ENCODE results near the gene TNFRSF17.

The TNFRSF17 gene

GRCh38 chr16:12002447-12003006 is 37.5 kb downstream of the TNFRSF17 start:
- peak overlapping the region; percentile 3 for H3K9ac ChIP-seq (ENCODE audit: low read length)
- DNase-seq = peak; percentile 96
- peak overlapping the region; percentile 7 for H4K8ac ChIP-seq (ENCODE audit: low read length)
- H3K79me1 ChIP-seq (replicated peaks; ENCODE audit: low read length, poor library complexity, severe bottlenecking) = peaks cover 15% of the 10 kb centered on the region
- no peak overlapping the region for H3K23ac ChIP-seq (ENCODE audit: low read length in 2 of 2)
- H3K4me2 ChIP-seq (ENCODE audit: low read length, poor library complexity, severe bottlenecking) = no peak overlapping the region
- no peaks in the 10 kb centered on the region for H3K27me3 ChIP-seq (ENCODE audit: control insufficient read depth in 1 of 2, insufficient read depth in 1 of 2, low read length in 2 of 2)
- H3K14ac ChIP-seq (ENCODE audit: low read length in 2 of 2) = no peak overlapping the region
- no peak overlapping the region for H3K4ac ChIP-seq (ENCODE audit: low read depth in 1 of 2, low read length in 2 of 2)
- H3K4me3 ChIP-seq (ENCODE audit: insufficient read depth in 1 of 2, low read depth in 1 of 2, low read length in 2 of 2) = no peak overlapping the region
- peaks cover 20 to 59% of the 10 kb centered on the region in 2 experiments for H3K36me3 ChIP-seq (ENCODE audit: control insufficient read depth in 1 of 2, insufficient read depth in 2 of 2, low read depth in 1 of 2, low read length in 2 of 2)
- no peak overlapping the region for H2AK5ac ChIP-seq (ENCODE audit: low read length, severe bottlenecking)
- H3K27ac ChIP-seq (ENCODE audit: low read length, poor library complexity, severe bottlenecking) = no peak overlapping the region
- no peaks in the 10 kb centered on the region for H3K4me1 ChIP-seq (ENCODE audit: control insufficient read depth, insufficient read depth, low read depth, low read length)
- H3K18ac ChIP-seq (ENCODE audit: low read depth in 1 of 2, low read length in 2 of 2) = no peak overlapping the region
- H2BK15ac ChIP-seq (ENCODE audit: low read depth, poor library complexity, severe bottlenecking) = no peak overlapping the region
- WGBS = 23% methylated on average over 11 of the region's 11 CpGs
- H2BK12ac ChIP-seq (ENCODE audit: low read length in 2 of 2) = no peak overlapping the region
- H2BK5ac ChIP-seq (ENCODE audit: low read depth, low read length, poor library complexity, severe bottlenecking) = no peak overlapping the region
- no peaks in the 10 kb centered on the region for H3K9me3 ChIP-seq (ENCODE audit: control insufficient read depth, low read length)
- H2BK120ac ChIP-seq (ENCODE audit: low read depth, low read length) = peak overlapping the region; percentile 66
- no peak overlapping the region for H2AFZ ChIP-seq (ENCODE audit: low read depth, low read length)
- no peak overlapping the region for H4K91ac ChIP-seq (ENCODE audit: low read length)

- H2BK120ac ChIP-seq (ENCODE audit: low read depth, low read length) = no peak overlapping the region
- no peaks in the 10 kb centered on the region for H3K4me1 ChIP-seq (ENCODE audit: control insufficient read depth, insufficient read depth, low read depth, low read length)
- no peak overlapping the region for H3K4ac ChIP-seq (ENCODE audit: low read depth in 1 of 2, low read length in 2 of 2)
- no peak overlapping the region for H4K91ac ChIP-seq (ENCODE audit: low read length)
- no peak overlapping the region for H3K9ac ChIP-seq (ENCODE audit: low read length)
- no peak overlapping the region for H2BK5ac ChIP-seq (ENCODE audit: low read depth, low read length, poor library complexity, severe bottlenecking)
- H2BK12ac ChIP-seq (ENCODE audit: low read length in 2 of 2) = no peak overlapping the region
- no peak overlapping the region for H2AFZ ChIP-seq (ENCODE audit: low read depth, low read length)
- no peak overlapping the region for H3K14ac ChIP-seq (ENCODE audit: low read length in 2 of 2)
- no peaks in the 10 kb centered on the region for H3K27me3 ChIP-seq (ENCODE audit: control insufficient read depth in 1 of 2, insufficient read depth in 1 of 2, low read length in 2 of 2)
- no peaks in the 10 kb centered on the region for H3K79me1 ChIP-seq (replicated peaks; ENCODE audit: low read length, poor library complexity, severe bottlenecking)
- no peaks in the 10 kb centered on the region for H3K9me3 ChIP-seq (ENCODE audit: control insufficient read depth, low read length)
- WGBS = 100% methylated on average over 3 of the region's 3 CpGs
- no peak overlapping the region for H3K18ac ChIP-seq (ENCODE audit: low read depth in 1 of 2, low read length in 2 of 2)
- no peak for DNase-seq
- no peak overlapping the region for H3K4me3 ChIP-seq (ENCODE audit: insufficient read depth in 1 of 2, low read depth in 1 of 2, low read length in 2 of 2)
- H2BK15ac ChIP-seq (ENCODE audit: low read depth, poor library complexity, severe bottlenecking) = no peak overlapping the region
- H4K8ac ChIP-seq (ENCODE audit: low read length) = no peak overlapping the region
- H3K27ac ChIP-seq (ENCODE audit: low read length, poor library complexity, severe bottlenecking) = no peak overlapping the region
- H2AK5ac ChIP-seq (ENCODE audit: low read length, severe bottlenecking) = no peak overlapping the region
- H3K36me3 ChIP-seq (ENCODE audit: control insufficient read depth in 1 of 2, insufficient read depth in 2 of 2, low read depth in 1 of 2, low read length in 2 of 2) = peaks cover 21 to 54% of the 10 kb centered on the region in 2 experiments
- no peak overlapping the region for H3K4me2 ChIP-seq (ENCODE audit: low read length, poor library complexity, severe bottlenecking)
- no peak overlapping the region for H3K23ac ChIP-seq (ENCODE audit: low read length in 2 of 2)
Observed at GRCh38 chr16:12006637-12007036, 41.6 kb downstream of the TNFRSF17 start.

GRCh38 chr16:12009462-12009861 is 44.5 kb downstream of the TNFRSF17 start:
- Histone ChIP-seq H3K4ac (ENCODE audit: low read depth in 1 of 2, low read length in 2 of 2) (no peak overlapping the region), H3K4me1 (ENCODE audit: control insufficient read depth, insufficient read depth, low read depth, low read length) (no peaks in the 10 kb centered on the region), H2BK5ac (ENCODE audit: low read depth, low read length, poor library complexity, severe bottlenecking) (no peak overlapping the region), H3K27me3 (ENCODE audit: control insufficient read depth in 1 of 2, insufficient read depth in 1 of 2, low read length in 2 of 2) (no peaks in the 10 kb centered on the region), H3K18ac (ENCODE audit: low read depth in 1 of 2, low read length in 2 of 2) (no peak overlapping the region), H3K4me2 (ENCODE audit: low read length, poor library complexity, severe bottlenecking) (no peak overlapping the region), H3K9me3 (ENCODE audit: control insufficient read depth, low read length) (no peaks in the 10 kb centered on the region), H2BK15ac (ENCODE audit: low read depth, poor library complexity, severe bottlenecking) (no peak overlapping the region), H4K91ac (ENCODE audit: low read length) (no peak overlapping the region), H2AK5ac (ENCODE audit: low read length, severe bottlenecking) (no peak overlapping the region), H3K23ac (ENCODE audit: low read length in 2 of 2) (no peak overlapping the region), H2AFZ (ENCODE audit: low read depth, low read length) (no peak overlapping the region), H3K4me3 (ENCODE audit: insufficient read depth in 1 of 2, low read depth in 1 of 2, low read length in 2 of 2) (no peak overlapping the region), H2BK120ac (ENCODE audit: low read depth, low read length) (no peak overlapping the region), H3K14ac (ENCODE audit: low read length in 2 of 2) (no peak overlapping the region), H2BK12ac (ENCODE audit: low read length in 2 of 2) (no peak overlapping the region), H4K8ac (ENCODE audit: low read length) (no peak overlapping the region), H3K79me1 (replicated peaks; ENCODE audit: low read length, poor library complexity, severe bottlenecking) (no peaks in the 10 kb centered on the region), H3K36me3 (ENCODE audit: control insufficient read depth in 1 of 2, insufficient read depth in 2 of 2, low read depth in 1 of 2, low read length in 2 of 2) (peaks cover 7 to 42% of the 10 kb centered on the region in 2 experiments), H3K9ac (ENCODE audit: low read length) (no peak overlapping the region), H3K27ac (ENCODE audit: low read length, poor library complexity, severe bottlenecking) (no peak overlapping the region)
- 97% methylated on average over 7 of the region's 7 CpGs for WGBS
- no peak for DNase-seq

- WGBS = 97% methylated on average over 2 of the region's 2 CpGs
Observed at GRCh38 chr16:12009922-12010321, 44.9 kb downstream of the TNFRSF17 start.

More at GRCh38 chr16:12009922-12010321, 44.9 kb downstream of the TNFRSF17 start:
- H2BK120ac ChIP-seq (ENCODE audit: low read depth, low read length) = no peak overlapping the region
- no peaks in the 10 kb centered on the region for H3K27me3 ChIP-seq (ENCODE audit: control insufficient read depth in 1 of 2, insufficient read depth in 1 of 2, low read length in 2 of 2)
- no peak overlapping the region for H3K4ac ChIP-seq (ENCODE audit: low read depth in 1 of 2, low read length in 2 of 2)
- no peak overlapping the region for H3K14ac ChIP-seq (ENCODE audit: low read length in 2 of 2)
- H3K36me3 ChIP-seq (ENCODE audit: control insufficient read depth in 1 of 2, insufficient read depth in 2 of 2, low read depth in 1 of 2, low read length in 2 of 2) = peaks cover 7 to 41% of the 10 kb centered on the region in 2 experiments
- no peaks in the 10 kb centered on the region for H3K9me3 ChIP-seq (ENCODE audit: control insufficient read depth, low read length)
- no peaks in the 10 kb centered on the region for H3K79me1 ChIP-seq (replicated peaks; ENCODE audit: low read length, poor library complexity, severe bottlenecking)
- DNase-seq = no peak
- H3K23ac ChIP-seq (ENCODE audit: low read length in 2 of 2) = no peak overlapping the region
- no peak overlapping the region for H2BK12ac ChIP-seq (ENCODE audit: low read length in 2 of 2)
- H3K27ac ChIP-seq (ENCODE audit: low read length, poor library complexity, severe bottlenecking) = no peak overlapping the region
- H3K18ac ChIP-seq (ENCODE audit: low read depth in 1 of 2, low read length in 2 of 2) = no peak overlapping the region
- H3K4me2 ChIP-seq (ENCODE audit: low read length, poor library complexity, severe bottlenecking) = no peak overlapping the region
- H2AK5ac ChIP-seq (ENCODE audit: low read length, severe bottlenecking) = no peak overlapping the region
- H3K9ac ChIP-seq (ENCODE audit: low read length) = no peak overlapping the region
- no peak overlapping the region for H2AFZ ChIP-seq (ENCODE audit: low read depth, low read length)
- H4K8ac ChIP-seq (ENCODE audit: low read length) = no peak overlapping the region
- H4K91ac ChIP-seq (ENCODE audit: low read length) = no peak overlapping the region
- no peak overlapping the region for H2BK15ac ChIP-seq (ENCODE audit: low read depth, poor library complexity, severe bottlenecking)
- no peak overlapping the region for H2BK5ac ChIP-seq (ENCODE audit: low read depth, low read length, poor library complexity, severe bottlenecking)
- H3K4me1 ChIP-seq (ENCODE audit: control insufficient read depth, insufficient read depth, low read depth, low read length) = no peaks in the 10 kb centered on the region
- H3K4me3 ChIP-seq (ENCODE audit: insufficient read depth in 1 of 2, low read depth in 1 of 2, low read length in 2 of 2) = no peak overlapping the region
